HEK293T (cell line): ENCODE measurements around the gene KIFC1.
"Not testable (repeated sequence)": the region's sequence is repeated elsewhere in the genome, so short reads cannot be mapped to it uniquely, and the experiment has no call there.

ENCODE experiments used
- CTCF ChIA-PET: fragments of 350-600 bp; formaldehyde crosslinking; extraction: SDS; loops from one replicate; lab custom pipeline; 2021; ENCODE audit warnings: antibody characterized with exemption, inconsistent platforms; lab: Yijun Ruan, JAX
- POLR2A ChIA-PET: fragments of 350-600 bp; formaldehyde crosslinking; extraction: SDS; loops from one replicate; lab custom pipeline; 2020; ENCODE audit warnings: antibody characterized with exemption, inconsistent platforms; lab: Yijun Ruan, JAX
- DNase-seq: peaks from one replicate; pipeline ENCODE4 v3.0.0; 2012; ENCODE audit warnings: mixed read lengths; ENCODE audit errors: extremely low spot score
- ARNT ChIP-seq: fragments of 450-650 bp; IDR thresholded peaks from 2 replicates; pipeline ENCODE4 v1.6.1; 2017; ENCODE audit warnings: mild to moderate bottlenecking
- BHLHE40 ChIP-seq: fragments of 450-650 bp; IDR thresholded peaks from 2 replicates; pipeline ENCODE4 v1.6.1; 2016; ENCODE audit warnings: mild to moderate bottlenecking, moderate library complexity, borderline replicate concordance
- CTBP1 ChIP-seq: fragments of 450-650 bp; IDR thresholded peaks from 2 replicates; pipeline ENCODE4 v1.6.1; 2016; ENCODE audit warnings: borderline replicate concordance
- ELF4 ChIP-seq: fragments of 450-650 bp; IDR thresholded peaks from 2 replicates; pipeline ENCODE4 v1.6.1; 2017; ENCODE audit warnings: antibody characterized with exemption
- FOXA1 ChIP-seq: fragments of 450-650 bp; IDR thresholded peaks from 2 replicates; pipeline ENCODE4 v1.6.1; 2016; ENCODE audit warnings: mild to moderate bottlenecking
- FOXK2 ChIP-seq: fragments of 450-650 bp; IDR thresholded peaks from 2 replicates; pipeline ENCODE4 v1.6.1; 2016; ENCODE audit warnings: mild to moderate bottlenecking
- FOXM1 ChIP-seq: fragments of 450-650 bp; IDR thresholded peaks from 2 replicates; pipeline ENCODE4 v1.6.1; 2017; ENCODE audit warnings: mild to moderate bottlenecking, borderline replicate concordance
- HDGF ChIP-seq: fragments of 450-650 bp; IDR thresholded peaks from 2 replicates; pipeline ENCODE4 v1.6.1; 2017; ENCODE audit warnings: antibody characterized with exemption, borderline replicate concordance
- L3MBTL2 ChIP-seq: fragments of 450-650 bp; conservative IDR thresholded peaks from 2 replicates; pipeline ENCODE4 v1.6.1; 2016; ENCODE audit warnings: mild to moderate bottlenecking
- LEF1 ChIP-seq: fragments of 450-650 bp; IDR thresholded peaks from 2 replicates; pipeline ENCODE4 v1.6.1; 2017; ENCODE audit warnings: mild to moderate bottlenecking, borderline replicate concordance
- NFRKB ChIP-seq: fragments of 450-650 bp; IDR thresholded peaks from 2 replicates; pipeline ENCODE4 v1.6.1; 2016; ENCODE audit warnings: mild to moderate bottlenecking, moderate library complexity
- SP1 ChIP-seq: fragments of 450-650 bp; IDR thresholded peaks from 2 replicates; pipeline ENCODE4 v1.6.1; 2017
- SUZ12 ChIP-seq: fragments of 450-650 bp; IDR thresholded peaks from 2 replicates; pipeline ENCODE4 v1.6.1; 2016; ENCODE audit warnings: mild to moderate bottlenecking
- TARDBP ChIP-seq: fragments of 450-650 bp; IDR thresholded peaks from 2 replicates; pipeline ENCODE4 v1.6.1; 2016
- ZNF384 ChIP-seq: fragments of 450-650 bp; IDR thresholded peaks from 2 replicates; pipeline ENCODE4 v1.6.1; 2016
- TF ChIP-seq, protein P1 (sequence below): fragments of 450-650 bp; IDR thresholded peaks from 2 replicates; pipeline ENCODE4 v1.6.1; 2016

KIFC1 gene

GRCh38 chr6:33392979-33393378 is 1.4 kb downstream of the KIFC1 start:
- CTCF ChIA-PET: no interaction called here
- DNase-seq: no peak
- POLR2A ChIA-PET: interaction anchor here (0.9 to 1.4 kb wide), 2 partner anchors 14 to 33 kb away, joined by 3 to 4 read pairs; no protein-coding TSS in a partner anchor
- TF ChIP-seq FOXM1 (no peak), SUZ12 (no peak), SP1 (no peak), LEF1 (no peak), NFRKB (no peak), BHLHE40 (no peak), L3MBTL2 (no peak), CTBP1 (no peak), ARNT (no peak), FOXA1 (no peak), ELF4 (no peak)
- TF ChIP-seq, protein P1, sequence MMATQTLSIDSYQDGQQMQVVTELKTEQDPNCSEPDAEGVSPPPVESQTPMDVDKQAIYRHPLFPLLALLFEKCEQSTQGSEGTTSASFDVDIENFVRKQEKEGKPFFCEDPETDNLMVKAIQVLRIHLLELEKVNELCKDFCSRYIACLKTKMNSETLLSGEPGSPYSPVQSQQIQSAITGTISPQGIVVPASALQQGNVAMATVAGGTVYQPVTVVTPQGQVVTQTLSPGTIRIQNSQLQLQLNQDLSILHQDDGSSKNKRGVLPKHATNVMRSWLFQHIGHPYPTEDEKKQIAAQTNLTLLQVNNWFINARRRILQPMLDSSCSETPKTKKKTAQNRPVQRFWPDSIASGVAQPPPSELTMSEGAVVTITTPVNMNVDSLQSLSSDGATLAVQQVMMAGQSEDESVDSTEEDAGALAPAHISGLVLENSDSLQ: no peak

- ChIA-PET POLR2A (interaction anchor here (1.1 kb wide), 1 partner anchor 29 kb away, joined by 3 read pairs; no protein-coding TSS in a partner anchor), CTCF (no interaction called here)
- no peak for DNase-seq
- TF ChIP-seq L3MBTL2: no peak
- no peak for TF ChIP-seq NFRKB
- no peak for TF ChIP-seq SUZ12
- no peak for TF ChIP-seq ELF4
- TF ChIP-seq FOXA1: no peak
- TF ChIP-seq LEF1: no peak
- TF ChIP-seq SP1: no peak
- TF ChIP-seq ARNT: no peak
- TF ChIP-seq TARDBP: no peak
- no peak for TF ChIP-seq FOXM1
- no peak for TF ChIP-seq HDGF
- no peak for TF ChIP-seq FOXK2
- TF ChIP-seq, protein P1: no peak
- no peak for TF ChIP-seq CTBP1
These were observed 5.9 kb downstream of the KIFC1 start for GRCh38 chr6:33397541-33397940.

DNA sequence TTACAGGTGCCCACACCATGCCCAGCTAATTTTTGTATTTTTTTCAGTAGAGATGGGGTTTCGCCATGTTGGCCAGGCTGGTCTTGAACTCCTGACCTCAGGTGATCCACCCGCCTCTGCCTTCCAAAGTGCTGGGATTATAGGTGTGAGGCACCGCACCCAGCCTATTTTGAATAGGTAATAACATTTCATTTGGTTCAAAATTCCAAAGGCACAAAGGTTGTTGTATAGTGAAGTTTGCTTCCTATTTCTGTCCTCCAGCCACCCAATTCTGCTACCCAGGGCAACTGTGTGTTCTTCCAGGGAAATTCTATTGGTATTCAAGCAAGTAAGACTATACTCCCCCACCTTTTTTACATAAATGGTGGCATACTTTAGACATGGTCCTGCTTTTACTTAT is 7.0 kb downstream of the KIFC1 start:
- DNase-seq, CTCF ChIA-PET: not testable (repeated sequence)

DNA sequence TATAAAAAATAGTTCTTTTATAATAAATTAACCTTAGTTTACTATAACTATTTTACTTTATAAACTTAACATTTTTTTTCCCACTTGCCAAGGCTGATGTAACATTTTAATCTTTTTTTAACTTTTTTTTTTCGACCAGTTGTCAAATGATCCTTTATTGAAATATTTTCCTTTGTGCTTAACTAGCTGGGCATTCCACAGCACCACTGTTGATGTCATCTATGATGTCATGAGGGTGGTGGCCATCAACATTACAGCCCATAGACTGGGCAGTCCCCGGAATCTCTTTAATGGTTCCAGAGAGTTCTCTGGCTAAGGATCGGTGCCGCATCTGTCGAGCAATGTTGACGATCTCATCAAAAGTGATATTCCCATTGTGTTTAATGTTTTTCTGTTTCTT is 8.3 kb downstream of the KIFC1 start:
- POLR2A ChIA-PET, DNase-seq: not testable (repeated sequence)
- CTCF ChIA-PET: interaction anchor here (0.6 kb wide), 1 partner anchor 179 kb away, joined by 3 read pairs; no protein-coding TSS in a partner anchor

More for the DNA sequence above, 7.0 kb downstream of the KIFC1 start:
- POLR2A ChIA-PET: interaction anchor here (1.1 kb wide), 1 partner anchor 28 kb away, joined by 3 read pairs; no protein-coding TSS in a partner anchor

DNA sequence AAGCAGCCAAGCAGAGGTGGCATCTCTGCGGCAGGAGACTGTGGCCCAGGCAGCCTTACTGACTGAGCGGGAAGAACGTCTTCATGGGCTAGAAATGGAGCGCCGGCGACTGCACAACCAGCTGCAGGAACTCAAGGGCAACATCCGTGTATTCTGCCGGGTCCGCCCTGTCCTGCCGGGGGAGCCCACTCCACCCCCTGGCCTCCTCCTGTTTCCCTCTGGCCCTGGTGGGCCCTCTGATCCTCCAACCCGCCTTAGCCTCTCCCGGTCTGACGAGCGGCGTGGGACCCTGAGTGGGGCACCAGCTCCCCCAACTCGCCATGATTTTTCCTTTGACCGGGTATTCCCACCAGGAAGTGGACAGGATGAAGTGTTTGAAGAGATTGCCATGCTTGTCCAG is 13.3 kb downstream of the KIFC1 start:
- CTCF ChIA-PET: no interaction called here
- DNase-seq: no peak
- POLR2A ChIA-PET: no interaction called here
- no peak for TF ChIP-seq FOXA1
- TF ChIP-seq SP1: no peak
- no peak for TF ChIP-seq CTBP1
- no peak for TF ChIP-seq ARNT
- TF ChIP-seq L3MBTL2: no peak
- no peak for TF ChIP-seq ELF4
- no peak for TF ChIP-seq TARDBP
- TF ChIP-seq FOXK2: no peak
- no peak for TF ChIP-seq SUZ12
- TF ChIP-seq NFRKB: no peak
- TF ChIP-seq LEF1: no peak
- no peak for TF ChIP-seq BHLHE40
- TF ChIP-seq FOXM1: no peak
- no peak for TF ChIP-seq ZNF384

DNA sequence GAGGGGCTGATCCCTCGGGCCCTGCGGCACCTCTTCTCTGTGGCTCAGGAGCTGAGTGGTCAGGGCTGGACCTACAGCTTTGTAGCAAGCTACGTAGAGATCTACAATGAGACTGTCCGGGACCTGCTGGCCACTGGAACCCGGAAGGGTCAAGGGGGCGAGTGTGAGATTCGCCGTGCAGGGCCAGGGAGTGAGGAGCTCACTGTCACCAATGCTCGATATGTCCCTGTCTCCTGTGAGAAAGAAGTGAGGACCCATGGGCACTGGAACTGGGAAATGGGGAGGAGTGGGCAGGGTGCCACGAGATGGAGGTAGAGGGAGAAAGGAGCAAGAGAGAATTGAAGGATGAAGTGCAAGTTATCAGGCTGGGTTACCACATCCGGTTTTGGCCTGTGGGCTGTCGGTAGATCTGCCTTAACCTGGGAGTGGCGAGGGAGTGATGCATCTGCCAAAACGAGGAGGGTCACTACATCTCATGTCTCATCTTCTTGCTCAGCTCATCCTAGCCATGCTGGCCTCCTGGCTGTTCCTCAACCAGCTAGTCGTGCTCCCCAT is 13.8 kb downstream of the KIFC1 start:
- ChIA-PET POLR2A (no interaction called here), CTCF (no interaction called here)
- DNase-seq: no peak
- TF ChIP-seq L3MBTL2: no peak
- TF ChIP-seq FOXM1: no peak
- no peak for TF ChIP-seq ELF4
- no peak for TF ChIP-seq FOXK2
- TF ChIP-seq SP1: no peak
- TF ChIP-seq, protein P1: no peak
- no peak for TF ChIP-seq CTBP1
- no peak for TF ChIP-seq SUZ12
- TF ChIP-seq FOXA1: no peak
- TF ChIP-seq TARDBP: no peak
- TF ChIP-seq ARNT: no peak
- TF ChIP-seq LEF1: no peak
- TF ChIP-seq ZNF384: no peak
- TF ChIP-seq HDGF: no peak
- TF ChIP-seq BHLHE40: no peak
- TF ChIP-seq NFRKB: no peak

DNA sequence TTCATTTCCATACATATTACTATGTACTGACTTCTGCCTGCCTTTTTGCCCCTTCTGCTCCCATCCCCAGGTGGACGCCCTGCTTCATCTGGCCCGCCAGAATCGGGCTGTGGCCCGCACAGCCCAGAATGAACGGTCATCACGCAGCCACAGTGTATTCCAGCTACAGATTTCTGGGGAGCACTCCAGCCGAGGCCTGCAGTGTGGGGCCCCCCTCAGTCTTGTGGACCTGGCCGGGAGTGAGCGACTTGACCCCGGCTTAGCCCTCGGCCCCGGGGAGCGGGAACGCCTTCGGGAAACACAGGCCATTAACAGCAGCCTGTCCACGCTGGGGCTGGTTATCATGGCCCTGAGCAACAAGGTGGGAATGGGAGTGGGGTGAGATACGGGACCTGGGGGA is 14.5 kb downstream of the KIFC1 start:
- TF ChIP-seq FOXK2 (no peak), ARNT (no peak), SP1 (no peak), ELF4 (no peak), CTBP1 (no peak), HDGF (no peak), LEF1 (no peak)
- TF ChIP-seq, protein P1: no peak
- POLR2A ChIA-PET: no interaction called here
- no peak for DNase-seq
- CTCF ChIA-PET: no interaction called here
